Liver (tissue), 9 donors: Measurements from ENCODE around the gene THSD4. TPM values are rescaled to one million over a fixed set of nuclear protein-coding genes. Genes with fewer than 3 reads are reported as not detected.

Source experiments
- DNase-seq: peaks from one replicate; pipeline ENCODE4 v3.0.0-alpha.2; 2017; ENCODE audit warnings: low spot score
- H3K27ac ChIP-seq, 2 donors: one replicate each; pipeline ENCODE4 v1.7.0; 2013; ENCODE audit warnings: inconsistent platforms in 2 of 2, low read length in 2 of 2, control low read depth in 1 of 2, low read depth in 1 of 2, mild to moderate bottlenecking in 1 of 2
- H3K27me3 ChIP-seq, 4 donors: one replicate each; pipeline versions ENCODE4 v1.6.1 to v1.7.0; 2013; ENCODE audit warnings: low read length in 3 of 4, inconsistent platforms in 1 of 4, mild to moderate bottlenecking in 1 of 4, moderate library complexity in 1 of 4; ENCODE audit not compliant: control insufficient read depth in 4 of 4, insufficient read depth in 4 of 4
- H3K36me3 ChIP-seq, 4 donors: one replicate each; pipeline versions ENCODE4 v1.6.1 to v1.7.0; 2013; ENCODE audit warnings: low read length in 3 of 4, mild to moderate bottlenecking in 3 of 4, low read depth in 1 of 4, moderate library complexity in 1 of 4; ENCODE audit not compliant: control insufficient read depth in 4 of 4, insufficient read depth in 3 of 4
- H3K4me1 ChIP-seq, 4 donors: one replicate each; pipeline versions ENCODE4 v1.6.1 to v1.7.0; 2013; ENCODE audit warnings: low read length in 3 of 4, mild to moderate bottlenecking in 3 of 4, moderate library complexity in 1 of 4; ENCODE audit not compliant: control insufficient read depth in 4 of 4, insufficient read depth in 4 of 4
- H3K4me3 ChIP-seq, 3 donors: one replicate each; pipeline versions ENCODE4 v1.6.1 to v1.7.0; 2013; ENCODE audit warnings: low read length in 3 of 3, control low read depth in 1 of 3, low read depth in 1 of 3, mild to moderate bottlenecking in 1 of 3
- H3K9ac ChIP-seq, 2 donors: one replicate each; pipeline ENCODE4 v1.7.0; 2013; ENCODE audit warnings: low read length in 2 of 2, mild to moderate bottlenecking in 2 of 2, moderate library complexity in 2 of 2, control low read depth in 1 of 2, low read depth in 1 of 2
- H3K9me3 ChIP-seq, 4 donors: one replicate each; pipeline versions ENCODE4 v1.6.1 to v1.7.0; 2013; ENCODE audit warnings: low read length in 3 of 4; ENCODE audit not compliant: control insufficient read depth in 4 of 4
- CTCF ChIP-seq: fragments of 150-350 bp; IDR thresholded peaks from 2 replicates; pipeline ENCODE4 v1.5.1; 2017; ENCODE audit warnings: improper control_type of control experiment, low read depth, low read length; ENCODE audit not compliant: missing input control
- EGR1 ChIP-seq, 2 donors: IDR thresholded peaks; 2 replicates each; pipeline ENCODE4 v1.6.1; 2016 to 2018; ENCODE audit warnings: antibody characterized with exemption in 2 of 2, low read depth in 2 of 2
- FOXA1 ChIP-seq: IDR thresholded peaks from 2 replicates; pipeline ENCODE4 v1.6.1; 2016; ENCODE audit warnings: antibody characterized with exemption
- FOXA2 ChIP-seq: IDR thresholded peaks from 2 replicates; pipeline ENCODE4 v1.6.1; 2016; ENCODE audit warnings: antibody characterized with exemption
- GABPA ChIP-seq, 2 donors: IDR thresholded peaks in 1 of 2; conservative IDR thresholded peaks in 1 of 2; 2 replicates each; pipeline ENCODE4 v1.6.1; 2016; ENCODE audit warnings: antibody characterized with exemption in 2 of 2, mild to moderate bottlenecking in 1 of 2, moderate library complexity in 1 of 2
- HNF4A ChIP-seq, 2 donors: conservative IDR thresholded peaks; 2 replicates each; pipeline ENCODE4 v1.6.1; 2016; ENCODE audit warnings: antibody characterized with exemption in 2 of 2, mild to moderate bottlenecking in 2 of 2
- HNF4G ChIP-seq: IDR thresholded peaks from 2 replicates; pipeline ENCODE4 v1.6.1; 2016; ENCODE audit warnings: antibody characterized with exemption
- JUND ChIP-seq, 2 donors: IDR thresholded peaks; 2 replicates each; pipeline ENCODE4 v1.6.1; 2016; ENCODE audit warnings: antibody characterized with exemption in 2 of 2
- NR2F2 ChIP-seq: IDR thresholded peaks from 2 replicates; pipeline ENCODE4 v1.6.1; 2016; ENCODE audit warnings: antibody characterized with exemption
- RAD21 ChIP-seq, 2 donors: IDR thresholded peaks; 2 replicates each; pipeline ENCODE4 v1.6.1; 2016; ENCODE audit warnings: antibody characterized with exemption in 2 of 2, mild to moderate bottlenecking in 2 of 2
- RXRA ChIP-seq, 2 donors: IDR thresholded peaks; 2 replicates each; pipeline ENCODE4 v1.6.1; 2017 to 2018; ENCODE audit warnings: antibody characterized with exemption in 2 of 2, mild to moderate bottlenecking in 1 of 2
- SP1 ChIP-seq: IDR thresholded peaks from 2 replicates; pipeline ENCODE4 v1.6.1; 2018; ENCODE audit warnings: antibody characterized with exemption, mild to moderate bottlenecking
- TAF1 ChIP-seq: conservative IDR thresholded peaks from 2 replicates; pipeline ENCODE4 v1.6.1; 2016; ENCODE audit warnings: antibody characterized with exemption, mild to moderate bottlenecking
- YY1 ChIP-seq: IDR thresholded peaks from 2 replicates; pipeline ENCODE4 v1.6.1; 2016; ENCODE audit warnings: antibody characterized with exemption, mild to moderate bottlenecking
- ZBTB33 ChIP-seq: IDR thresholded peaks from 2 replicates; pipeline ENCODE4 v1.6.1; 2016; ENCODE audit warnings: antibody characterized with exemption
- WGBS: extraction: QIAGEN DNeasy Blood & Tissue Kit; methylation state at CpG from one replicate; pipeline ENCODE4 v1.1.7; 2013; 5-methylcytosine and 5-hydroxymethylcytosine counted together
- polyA plus RNA-seq, 2 donors: library from polyadenylated mRNA; stranded (reverse) in 1 of 2; unstranded in 1 of 2; fragments of 200-250 nt in 1 of 2; fragments of >200 nt in 1 of 2; fragmentation: Nextera tagmentation in 1 of 2; extraction: Ambion mirVana in 1 of 2; gene quantifications; one replicate each; pipeline versions ENCODE4 v1.2.1 to v1.2.3, GENCODE V29; 2013 to 2015
- total RNA-seq, 2 donors: library from RNA; depleted of rRNA; stranded (reverse); fragments of >200 nt; gene quantifications; one replicate each; pipeline ENCODE4 v1.2.3, GENCODE V29; 2014
- TF ChIP-seq, protein P1 (sequence below): IDR thresholded peaks from 2 replicates; pipeline ENCODE4 v1.6.1; 2016; ENCODE audit warnings: antibody characterized with exemption, mild to moderate bottlenecking
- TF ChIP-seq, protein P2 (sequence below): IDR thresholded peaks from 2 replicates; pipeline ENCODE4 v1.6.1; 2016; ENCODE audit warnings: antibody characterized with exemption
- TF ChIP-seq, protein P3 (sequence below): IDR thresholded peaks from 2 replicates; pipeline ENCODE4 v1.6.1; 2016; ENCODE audit warnings: antibody characterized with exemption
- donor health status: healthy.
- donor health status: healthy.
- donor health status: healthy.
- donor health status: healthy.
- donor health status: healthy.

THSD4 gene
- total and polyA plus RNA-seq, 4 donors: 0.23 to 11.5 (median 1.9) TPM

GRCh38 chr15:71581398-71581930 lies 466.2 kb downstream of the THSD4 start:
- Histone ChIP-seq H3K4me1 (peaks cover 0 to 3% (median 0%) of the 10 kb centered on the region in 4 donors), H3K36me3 (no peaks in the 10 kb centered on the region), H3K9ac (no peak overlapping the region), H3K4me3 (no peak overlapping the region), H3K27me3 (no peaks in the 10 kb centered on the region), H3K9me3 (peaks cover 0 to 8% (median 2%) of the 10 kb centered on the region in 4 donors), H3K27ac (no peak overlapping the region)
- 38% methylated on average over 2 of the region's 2 CpGs for WGBS
- peak in 1 of 2 donors; percentile 4 for TF ChIP-seq RXRA (IDR thresholded peaks at IDR 0.05)
- peak; percentile 41 to 55 for TF ChIP-seq HNF4A (conservative IDR thresholded peaks at IDR 0.05)
- TF ChIP-seq RAD21 (IDR thresholded peaks at IDR 0.05): peak in 1 of 2 donors; percentile 23
- TF ChIP-seq JUND (IDR thresholded peaks at IDR 0.05): peak in 1 of 2 donors; percentile 24
- TF ChIP-seq FOXA2: no peak
- no peak for DNase-seq

GRCh38 chr15:71585159-71585558 lies 469.9 kb downstream of the THSD4 start:
- no peak overlapping the region for H3K4me3 ChIP-seq
- no peak for DNase-seq
- no peak overlapping the region for H3K27ac ChIP-seq
- H3K4me1 ChIP-seq: peaks cover 0 to 3% (median 0%) of the 10 kb centered on the region in 4 donors
- TF ChIP-seq, protein P1, sequence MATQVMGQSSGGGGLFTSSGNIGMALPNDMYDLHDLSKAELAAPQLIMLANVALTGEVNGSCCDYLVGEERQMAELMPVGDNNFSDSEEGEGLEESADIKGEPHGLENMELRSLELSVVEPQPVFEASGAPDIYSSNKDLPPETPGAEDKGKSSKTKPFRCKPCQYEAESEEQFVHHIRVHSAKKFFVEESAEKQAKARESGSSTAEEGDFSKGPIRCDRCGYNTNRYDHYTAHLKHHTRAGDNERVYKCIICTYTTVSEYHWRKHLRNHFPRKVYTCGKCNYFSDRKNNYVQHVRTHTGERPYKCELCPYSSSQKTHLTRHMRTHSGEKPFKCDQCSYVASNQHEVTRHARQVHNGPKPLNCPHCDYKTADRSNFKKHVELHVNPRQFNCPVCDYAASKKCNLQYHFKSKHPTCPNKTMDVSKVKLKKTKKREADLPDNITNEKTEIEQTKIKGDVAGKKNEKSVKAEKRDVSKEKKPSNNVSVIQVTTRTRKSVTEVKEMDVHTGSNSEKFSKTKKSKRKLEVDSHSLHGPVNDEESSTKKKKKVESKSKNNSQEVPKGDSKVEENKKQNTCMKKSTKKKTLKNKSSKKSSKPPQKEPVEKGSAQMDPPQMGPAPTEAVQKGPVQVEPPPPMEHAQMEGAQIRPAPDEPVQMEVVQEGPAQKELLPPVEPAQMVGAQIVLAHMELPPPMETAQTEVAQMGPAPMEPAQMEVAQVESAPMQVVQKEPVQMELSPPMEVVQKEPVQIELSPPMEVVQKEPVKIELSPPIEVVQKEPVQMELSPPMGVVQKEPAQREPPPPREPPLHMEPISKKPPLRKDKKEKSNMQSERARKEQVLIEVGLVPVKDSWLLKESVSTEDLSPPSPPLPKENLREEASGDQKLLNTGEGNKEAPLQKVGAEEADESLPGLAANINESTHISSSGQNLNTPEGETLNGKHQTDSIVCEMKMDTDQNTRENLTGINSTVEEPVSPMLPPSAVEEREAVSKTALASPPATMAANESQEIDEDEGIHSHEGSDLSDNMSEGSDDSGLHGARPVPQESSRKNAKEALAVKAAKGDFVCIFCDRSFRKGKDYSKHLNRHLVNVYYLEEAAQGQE: no peak
- no peak for TF ChIP-seq RXRA (IDR thresholded peaks at IDR 0.05)
- TF ChIP-seq JUND (IDR thresholded peaks at IDR 0.05): no peak
- TF ChIP-seq NR2F2: no peak
- no peak for TF ChIP-seq HNF4A (conservative IDR thresholded peaks at IDR 0.05)
- TF ChIP-seq YY1: no peak
- no peak for TF ChIP-seq RAD21 (IDR thresholded peaks at IDR 0.05)
- no peak for TF ChIP-seq FOXA1
- no peak for TF ChIP-seq ZBTB33
- no peak for TF ChIP-seq GABPA (IDR thresholded peaks at IDR 0.05 in 1 of 2, conservative IDR thresholded peaks at IDR 0.05 in 1 of 2)
- TF ChIP-seq FOXA2: no peak
- TF ChIP-seq, protein P2, sequence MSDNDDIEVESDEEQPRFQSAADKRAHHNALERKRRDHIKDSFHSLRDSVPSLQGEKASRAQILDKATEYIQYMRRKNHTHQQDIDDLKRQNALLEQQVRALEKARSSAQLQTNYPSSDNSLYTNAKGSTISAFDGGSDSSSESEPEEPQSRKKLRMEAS: no peak
- no peak for TF ChIP-seq TAF1
- no peak for TF ChIP-seq EGR1 (IDR thresholded peaks at IDR 0.05; ENCODE audit: low read depth in 2 of 2)
- TF ChIP-seq, protein P3, sequence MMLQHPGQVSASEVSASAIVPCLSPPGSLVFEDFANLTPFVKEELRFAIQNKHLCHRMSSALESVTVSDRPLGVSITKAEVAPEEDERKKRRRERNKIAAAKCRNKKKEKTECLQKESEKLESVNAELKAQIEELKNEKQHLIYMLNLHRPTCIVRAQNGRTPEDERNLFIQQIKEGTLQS: no peak
- TF ChIP-seq SP1: no peak
- TF ChIP-seq CTCF: no peak
- TF ChIP-seq HNF4G: no peak
- WGBS: 94% methylated on average over 2 of the region's 2 CpGs
- no peaks in the 10 kb centered on the region for H3K27me3 ChIP-seq
- no peaks in the 10 kb centered on the region for H3K36me3 ChIP-seq
- peaks cover 0 to 8% (median 2%) of the 10 kb centered on the region in 4 donors for H3K9me3 ChIP-seq
- no peak overlapping the region for H3K9ac ChIP-seq
